Measurements from ENCODE around the gene MRLN. TPM values are rescaled to one million over a fixed set of nuclear protein-coding genes. Genes with fewer than 3 reads are reported as not detected.
"Not testable (repeated sequence)": the region's sequence is repeated elsewhere in the genome, so short reads cannot be mapped to it uniquely, and the experiment has no call there.

Gene MRLN
- total RNA-seq, 1 donor from 2014 or later, result not detected

DNA sequence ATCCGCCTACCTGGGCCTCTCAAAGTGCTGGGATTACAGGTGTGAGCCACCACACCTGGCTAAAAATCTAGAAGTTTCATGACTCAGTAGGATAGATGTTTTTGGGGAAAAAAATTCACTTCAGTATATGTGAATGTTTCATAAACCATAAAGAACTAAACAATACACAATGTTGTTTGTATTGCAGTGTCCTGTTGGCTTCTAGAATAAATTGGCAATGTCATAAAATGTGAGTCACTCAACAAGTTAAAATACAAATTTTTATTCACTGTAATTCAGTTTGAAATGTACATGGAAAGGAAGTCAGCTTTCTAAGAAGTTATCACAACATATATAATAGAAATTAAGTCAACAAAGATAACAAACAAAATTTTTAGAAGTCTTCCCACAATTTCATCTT is 16.5 kb downstream of the MRLN start:
- TF ChIP-seq, protein P1, sequence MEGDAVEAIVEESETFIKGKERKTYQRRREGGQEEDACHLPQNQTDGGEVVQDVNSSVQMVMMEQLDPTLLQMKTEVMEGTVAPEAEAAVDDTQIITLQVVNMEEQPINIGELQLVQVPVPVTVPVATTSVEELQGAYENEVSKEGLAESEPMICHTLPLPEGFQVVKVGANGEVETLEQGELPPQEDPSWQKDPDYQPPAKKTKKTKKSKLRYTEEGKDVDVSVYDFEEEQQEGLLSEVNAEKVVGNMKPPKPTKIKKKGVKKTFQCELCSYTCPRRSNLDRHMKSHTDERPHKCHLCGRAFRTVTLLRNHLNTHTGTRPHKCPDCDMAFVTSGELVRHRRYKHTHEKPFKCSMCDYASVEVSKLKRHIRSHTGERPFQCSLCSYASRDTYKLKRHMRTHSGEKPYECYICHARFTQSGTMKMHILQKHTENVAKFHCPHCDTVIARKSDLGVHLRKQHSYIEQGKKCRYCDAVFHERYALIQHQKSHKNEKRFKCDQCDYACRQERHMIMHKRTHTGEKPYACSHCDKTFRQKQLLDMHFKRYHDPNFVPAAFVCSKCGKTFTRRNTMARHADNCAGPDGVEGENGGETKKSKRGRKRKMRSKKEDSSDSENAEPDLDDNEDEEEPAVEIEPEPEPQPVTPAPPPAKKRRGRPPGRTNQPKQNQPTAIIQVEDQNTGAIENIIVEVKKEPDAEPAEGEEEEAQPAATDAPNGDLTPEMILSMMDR (IDR thresholded peaks at IDR 0.05; ENCODE audit: unreplicated experiment), result no peak
- Mint-ChIP-seq H3K4me3 (ENCODE audit: unreplicated experiment) (no peak overlapping the region), H3K9me3 (ENCODE audit: unreplicated experiment) (no peaks in the 10 kb centered on the region), H3K27ac (ENCODE audit: unreplicated experiment) (no peak overlapping the region), H3K27me3 (ENCODE audit: unreplicated experiment) (peaks cover 2% of the 10 kb centered on the region), H3K36me3 (ENCODE audit: low read depth, unreplicated experiment) (no peaks in the 10 kb centered on the region), H3K4me1 (ENCODE audit: unreplicated experiment) (peaks cover 3% of the 10 kb centered on the region)
- no peak for DNase-seq (ENCODE audit: low spot score)

DNA sequence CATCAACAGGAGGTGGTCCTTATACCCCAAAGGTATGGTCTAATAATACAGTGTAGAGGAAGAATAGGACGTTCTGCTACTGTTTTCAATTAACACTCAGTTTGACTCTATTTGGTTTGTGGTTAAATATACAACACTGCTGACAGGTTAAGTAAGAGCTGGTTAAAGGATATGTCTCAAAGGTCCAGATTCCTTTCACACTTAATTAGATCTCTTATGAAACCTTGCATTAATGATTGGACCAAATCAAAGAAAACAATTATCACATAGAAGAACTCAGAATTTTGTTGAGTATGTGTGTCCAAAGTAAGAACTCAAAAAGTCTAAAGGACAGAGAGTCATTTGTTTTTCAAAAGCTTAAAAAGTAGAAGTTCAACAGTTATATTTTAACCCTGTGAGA is 18.0 kb downstream of the MRLN start:
- no peak overlapping the region for H3K4me3 Mint-ChIP-seq (ENCODE audit: unreplicated experiment)
- H3K27ac Mint-ChIP-seq (ENCODE audit: unreplicated experiment), result no peak overlapping the region
- peaks cover 3% of the 10 kb centered on the region for H3K4me1 Mint-ChIP-seq (ENCODE audit: unreplicated experiment)
- TF ChIP-seq, protein P1 (IDR thresholded peaks at IDR 0.05; ENCODE audit: unreplicated experiment), result no peak
- H3K27me3 Mint-ChIP-seq (ENCODE audit: unreplicated experiment), result peaks cover 2% of the 10 kb centered on the region
- H3K9me3 Mint-ChIP-seq (ENCODE audit: unreplicated experiment), result no peaks in the 10 kb centered on the region
- no peak for DNase-seq (ENCODE audit: low spot score)
- H3K36me3 Mint-ChIP-seq (ENCODE audit: low read depth, unreplicated experiment), result no peaks in the 10 kb centered on the region

DNA sequence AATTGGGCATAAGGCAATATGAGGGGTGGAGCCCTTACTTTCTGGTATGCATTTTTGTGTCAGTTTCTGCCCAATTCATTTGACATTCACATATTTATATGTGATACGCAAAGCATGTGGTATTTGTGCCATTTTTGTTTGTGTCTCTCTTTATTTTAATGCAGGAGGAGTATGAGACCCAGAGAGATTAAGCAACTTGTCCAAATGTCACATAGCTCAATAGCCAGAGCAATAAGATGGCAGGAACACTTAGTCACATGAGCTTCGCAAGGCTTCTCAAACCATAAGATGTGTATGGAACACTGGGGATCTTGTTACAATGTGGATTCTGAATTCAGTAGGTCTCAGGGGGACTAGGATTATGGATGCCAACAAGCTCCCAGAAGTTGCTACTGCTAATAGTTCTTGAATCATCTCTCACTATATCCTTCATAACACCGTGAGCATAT is 19.2 kb downstream of the MRLN start:
- Mint-ChIP-seq H3K4me3 (ENCODE audit: unreplicated experiment) (no peak overlapping the region), H3K4me1 (ENCODE audit: unreplicated experiment) (peaks cover 3% of the 10 kb centered on the region), H3K9me3 (ENCODE audit: unreplicated experiment) (no peaks in the 10 kb centered on the region), H3K27me3 (ENCODE audit: unreplicated experiment) (peaks cover 2% of the 10 kb centered on the region), H3K27ac (ENCODE audit: unreplicated experiment) (no peak overlapping the region), H3K36me3 (ENCODE audit: low read depth, unreplicated experiment) (no peaks in the 10 kb centered on the region)
- TF ChIP-seq, protein P1 (IDR thresholded peaks at IDR 0.05; ENCODE audit: unreplicated experiment), result no peak
- DNase-seq (ENCODE audit: low spot score), result no peak

DNA sequence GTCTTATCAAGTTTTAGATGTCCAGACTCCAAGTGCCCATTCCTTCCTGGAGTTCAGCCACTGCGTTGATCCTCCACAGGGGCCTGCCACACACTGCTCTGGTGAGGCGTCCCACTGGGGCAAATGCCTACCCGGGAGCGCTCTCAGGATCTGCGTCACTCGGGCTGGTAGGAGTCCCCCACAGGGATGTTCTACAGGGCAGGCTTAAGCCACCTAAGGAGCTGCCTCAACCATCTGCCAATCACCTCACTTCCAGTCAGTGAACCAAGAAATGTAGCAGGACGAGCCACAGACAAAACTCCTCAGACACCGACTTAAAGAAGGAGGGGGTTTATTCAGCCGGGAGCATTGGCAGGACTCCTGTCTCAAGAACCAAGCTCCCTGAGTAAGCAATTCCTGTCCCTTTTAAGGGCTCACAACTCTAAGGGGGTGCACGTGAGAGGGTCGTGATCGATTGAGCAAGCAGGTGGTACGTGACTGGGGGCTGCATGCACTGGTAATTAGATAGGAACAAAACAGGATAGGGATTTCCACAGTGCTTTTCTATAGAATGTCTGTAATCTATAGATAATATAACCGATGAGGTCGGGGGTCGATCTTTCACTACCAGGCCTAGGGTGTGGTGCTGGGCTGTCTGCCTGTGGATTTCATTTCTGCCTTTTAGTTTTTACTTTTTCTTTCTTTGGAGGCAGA is 19.8 kb downstream of the MRLN start:
- H3K4me1 Mint-ChIP-seq (ENCODE audit: unreplicated experiment); H3K9me3 Mint-ChIP-seq (ENCODE audit: unreplicated experiment); H3K36me3 Mint-ChIP-seq (ENCODE audit: low read depth, unreplicated experiment): not testable (repeated sequence)

DNA sequence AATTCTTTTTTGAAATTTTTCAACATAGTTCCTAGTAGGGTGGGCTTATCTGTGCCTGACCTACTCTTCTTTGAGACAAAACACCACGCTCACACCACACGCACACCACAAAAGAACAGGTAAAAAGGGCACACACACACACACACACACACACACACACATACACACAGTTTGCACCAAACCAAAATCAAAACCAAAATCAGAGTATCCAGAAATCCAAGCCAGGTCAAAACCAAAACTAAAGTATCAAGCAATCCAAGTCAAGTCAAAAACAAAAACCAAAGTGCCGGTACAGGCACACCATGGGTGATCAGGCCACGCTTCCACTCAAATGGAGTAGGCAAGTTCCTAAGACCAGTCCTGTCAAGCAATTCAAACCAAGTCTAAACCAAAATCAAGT is 20.4 kb downstream of the MRLN start:
- DNase-seq (ENCODE audit: low spot score); H3K36me3 Mint-ChIP-seq (ENCODE audit: low read depth, unreplicated experiment); H3K27me3 Mint-ChIP-seq (ENCODE audit: unreplicated experiment); H3K4me1 Mint-ChIP-seq (ENCODE audit: unreplicated experiment); H3K9me3 Mint-ChIP-seq (ENCODE audit: unreplicated experiment); H3K27ac Mint-ChIP-seq (ENCODE audit: unreplicated experiment); H3K4me3 Mint-ChIP-seq (ENCODE audit: unreplicated experiment): not testable (repeated sequence)

More for the DNA sequence above, 19.8 kb downstream of the MRLN start:
- not testable (repeated sequence) for H3K4me3 Mint-ChIP-seq (ENCODE audit: unreplicated experiment); H3K27me3 Mint-ChIP-seq (ENCODE audit: unreplicated experiment); DNase-seq (ENCODE audit: low spot score); H3K27ac Mint-ChIP-seq (ENCODE audit: unreplicated experiment)

DNA sequence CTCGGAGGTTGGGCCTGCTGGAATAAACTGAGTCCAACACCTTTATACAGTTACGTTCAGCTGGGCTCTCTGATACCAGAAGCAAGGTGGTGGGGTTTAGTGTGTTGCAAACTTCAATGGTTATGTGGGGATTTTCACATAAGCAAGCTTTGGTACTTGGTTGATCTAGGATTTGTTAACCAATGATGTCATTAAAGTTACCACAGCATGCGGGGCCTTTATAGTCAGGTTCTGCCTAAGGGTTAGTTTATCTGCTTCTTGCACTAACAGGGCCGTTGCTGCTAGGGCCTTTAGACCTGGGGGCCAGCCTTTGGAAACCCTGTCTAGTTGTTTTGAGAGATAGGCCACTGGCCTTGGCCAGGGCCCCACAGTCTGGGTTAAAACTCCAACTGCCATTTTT is 24.1 kb downstream of the MRLN start:
- not testable (repeated sequence) for H3K27me3 Mint-ChIP-seq (ENCODE audit: unreplicated experiment); H3K4me3 Mint-ChIP-seq (ENCODE audit: unreplicated experiment); H3K4me1 Mint-ChIP-seq (ENCODE audit: unreplicated experiment); H3K27ac Mint-ChIP-seq (ENCODE audit: unreplicated experiment); DNase-seq (ENCODE audit: low spot score); H3K36me3 Mint-ChIP-seq (ENCODE audit: low read depth, unreplicated experiment); H3K9me3 Mint-ChIP-seq (ENCODE audit: unreplicated experiment)
